ENCODE data around the gene UBR4. TPM values are rescaled to one million over a fixed set of nuclear protein-coding genes. Genes with fewer than 3 reads are reported as not detected.

Gene UBR4
- polyA plus RNA-seq, 2 of the 4 experiments (the other 2 are of a cell fraction): 55.8 to 74.3 TPM

- TF ChIP-seq HOXB13 (CRISPR knock-in tag; IDR thresholded peaks at IDR 0.05; ENCODE audit: low read depth) (0 out of 2 replicates have a peak, but pooled peaks have one; percentile 59), RCOR1 (IDR thresholded peaks at IDR 0.05; ENCODE audit: low read depth, low read length) (no peak), E2F6 (IDR thresholded peaks at IDR 0.05; ENCODE audit: borderline replicate concordance, low read depth) (peak; percentile 79; the same call in 1 of the 2 replicates)
Measured at GRCh38 chr1:19251305-19252196, 41.5 kb upstream of the UBR4 start, which contains the start of the genes EMC1 and MRTO4 (continued).

- 8% methylated on average over 14 of the region's 14 CpGs for WGBS (ENCODE audit: missing lambda C conversion rate)
- ChIA-PET POLR2A (interaction anchor here (1.0 kb wide), 3 partner anchors 10 to 294 kb away, joined by 3 read pairs; partner anchors contain the start of gene IFFO2), CTCF (interaction anchor here (1.1 to 2.1 kb wide), 3 partner anchors 10 to 44 kb away, joined by 3 to 9 read pairs (median 3); no protein-coding TSS in a partner anchor)
- ATAC-seq: peak in 1 of 2 experiments; percentile 5; a peak in 1 of 6 replicates
- Histone ChIP-seq H3K27ac (peak overlapping the region; percentile 91 to 99), H3K4me3 (peak overlapping the region; percentile 96), H3K4me1 (peaks cover 25% of the 10 kb centered on the region; the same call in 2 of the 3 replicates), H3K4me2 (peak overlapping the region; percentile 82), H3K9me3 (no peaks in the 10 kb centered on the region)
- no peak for TF ChIP-seq GATA3 (IDR thresholded peaks at IDR 0.05; ENCODE audit: borderline replicate concordance)
- TF ChIP-seq HOXB13 (CRISPR knock-in tag; IDR thresholded peaks at IDR 0.05; ENCODE audit: low read depth): no peak
- no peak for TF ChIP-seq ESRRA (IDR thresholded peaks at IDR 0.05; ENCODE audit: borderline replicate concordance, low read length)
- TF ChIP-seq EHF (CRISPR knock-in tag; IDR thresholded peaks at IDR 0.05): no peak
- no peak for TF ChIP-seq MAFK (IDR thresholded peaks at IDR 0.05; ENCODE audit: partially characterized antibody)
- TF ChIP-seq ELK1 (IDR thresholded peaks at IDR 0.05; ENCODE audit: low read depth, low read length): no peak
- no peak for TF ChIP-seq ATOH8 (CRISPR knock-in tag; IDR thresholded peaks at IDR 0.05; ENCODE audit: low read depth)
- TF ChIP-seq MAX (IDR thresholded peaks at IDR 0.05): no peak
- no peak for TF ChIP-seq JUN (IDR thresholded peaks at IDR 0.05)
- no peak for TF ChIP-seq NPAS2 (CRISPR knock-in tag; IDR thresholded peaks at IDR 0.05; ENCODE audit: borderline replicate concordance)
- no peak for TF ChIP-seq HDAC2 (IDR thresholded peaks at IDR 0.05)
- TF ChIP-seq REST (IDR thresholded peaks at IDR 0.05): no peak
- no peak for TF ChIP-seq SMC3 (IDR thresholded peaks at IDR 0.05)
- no peak for TF ChIP-seq HES2 (IDR thresholded peaks at IDR 0.05)
- TF ChIP-seq ZNF302 (CRISPR knock-in tag; IDR thresholded peaks at IDR 0.05): no peak
- no peak for TF ChIP-seq RNF2 (IDR thresholded peaks at IDR 0.05; ENCODE audit: borderline replicate concordance, low read depth)
- FAIRE-seq: no peak
- DNase-seq (ENCODE audit: low read depth in 1 of 2, low spot score in 1 of 2): peak in 1 of 2 experiments; percentile 29
Measured at GRCh38 chr1:19250629-19251304, 40.7 kb upstream of the UBR4 start.
